ENCODE results near the gene ARHGEF28.

DNA sequence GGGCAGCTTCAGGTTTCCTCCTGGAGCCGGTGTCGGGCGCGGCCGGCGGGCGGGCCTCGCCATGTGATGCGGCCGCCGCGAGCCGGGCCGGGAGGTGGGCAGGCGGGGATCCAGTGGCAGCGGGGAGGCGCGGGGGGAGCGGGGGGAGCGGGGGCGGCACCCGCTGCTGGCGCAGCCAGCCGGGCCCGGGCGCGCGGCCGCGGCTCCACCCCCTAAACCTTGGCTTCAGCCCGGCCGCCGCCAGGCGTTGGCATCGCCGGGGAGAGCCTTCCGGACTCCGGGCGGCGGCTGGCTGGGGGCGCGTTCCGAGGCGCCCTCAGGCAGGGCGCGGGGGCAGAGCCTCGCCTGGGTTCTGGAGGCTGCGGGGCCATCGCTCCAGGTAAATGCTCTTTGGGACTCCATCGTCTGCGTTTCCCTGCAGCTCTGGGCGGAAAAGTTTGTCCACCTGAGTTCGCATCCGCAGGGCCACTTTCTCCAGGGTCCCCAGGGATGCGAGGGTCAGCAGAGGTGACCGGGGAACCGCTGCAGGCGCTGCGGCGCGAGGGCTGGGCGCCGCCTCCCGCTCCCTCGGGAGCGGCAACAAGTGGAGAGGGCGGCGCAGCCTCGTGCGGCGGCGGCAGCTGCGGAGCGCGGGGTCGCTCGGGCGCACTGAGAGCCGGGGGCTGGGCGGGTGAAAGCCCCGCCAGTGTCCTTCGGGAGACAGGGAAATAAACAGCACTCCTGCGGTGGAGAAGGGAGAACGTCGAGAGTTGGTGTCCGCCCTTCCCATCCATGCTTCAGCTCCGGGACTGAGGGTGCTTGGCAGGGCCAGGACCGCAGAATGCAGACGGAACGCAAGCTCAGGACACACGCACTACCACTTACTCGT lies at the start of gene ARHGEF28:
- TF ChIP-seq CTCF (IDR thresholded peaks at IDR 0.05) (no peak), POLR2A (IDR thresholded peaks at IDR 0.05) (peak in 1 of 2 donors; percentile 14)
